ENCODE measurements around the gene ESRRA.

DNA sequence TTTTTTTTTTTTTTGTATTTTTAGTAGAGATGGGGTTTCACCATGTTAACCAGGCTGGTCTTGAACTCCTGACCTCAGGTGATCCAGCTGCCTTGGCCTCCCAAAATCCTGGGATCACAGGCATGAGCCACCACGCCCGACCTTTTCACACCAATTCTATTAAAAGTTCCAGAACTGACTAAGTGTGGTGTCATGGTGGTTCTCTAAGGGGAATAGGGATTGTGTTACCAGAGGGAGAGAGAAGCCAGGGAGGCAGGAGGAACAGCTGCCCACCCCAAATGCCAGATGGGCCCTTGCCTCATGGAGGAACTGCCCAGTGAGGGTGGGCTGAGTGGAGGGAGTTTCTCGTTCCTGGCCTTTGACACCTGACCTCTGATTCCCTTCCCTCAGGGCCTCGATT is 59.6 kb downstream of the ESRRA start:
- TF ChIP-seq, protein P1, sequence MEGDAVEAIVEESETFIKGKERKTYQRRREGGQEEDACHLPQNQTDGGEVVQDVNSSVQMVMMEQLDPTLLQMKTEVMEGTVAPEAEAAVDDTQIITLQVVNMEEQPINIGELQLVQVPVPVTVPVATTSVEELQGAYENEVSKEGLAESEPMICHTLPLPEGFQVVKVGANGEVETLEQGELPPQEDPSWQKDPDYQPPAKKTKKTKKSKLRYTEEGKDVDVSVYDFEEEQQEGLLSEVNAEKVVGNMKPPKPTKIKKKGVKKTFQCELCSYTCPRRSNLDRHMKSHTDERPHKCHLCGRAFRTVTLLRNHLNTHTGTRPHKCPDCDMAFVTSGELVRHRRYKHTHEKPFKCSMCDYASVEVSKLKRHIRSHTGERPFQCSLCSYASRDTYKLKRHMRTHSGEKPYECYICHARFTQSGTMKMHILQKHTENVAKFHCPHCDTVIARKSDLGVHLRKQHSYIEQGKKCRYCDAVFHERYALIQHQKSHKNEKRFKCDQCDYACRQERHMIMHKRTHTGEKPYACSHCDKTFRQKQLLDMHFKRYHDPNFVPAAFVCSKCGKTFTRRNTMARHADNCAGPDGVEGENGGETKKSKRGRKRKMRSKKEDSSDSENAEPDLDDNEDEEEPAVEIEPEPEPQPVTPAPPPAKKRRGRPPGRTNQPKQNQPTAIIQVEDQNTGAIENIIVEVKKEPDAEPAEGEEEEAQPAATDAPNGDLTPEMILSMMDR (IDR thresholded peaks at IDR 0.05) = no peak
- TF ChIP-seq POLR2A (IDR thresholded peaks at IDR 0.05; ENCODE audit: low read depth) (no peak), EP300 (IDR thresholded peaks at IDR 0.05) (no peak)
